HS-5 (cell line): ENCODE measurements around the gene FUT7.

ENCODE experiments used
- DNase-seq: peaks from one replicate; pipeline ENCODE4 v3.0.0-alpha.2; 2012; ENCODE audit warnings: low read depth

Gene FUT7

GRCh38 chr9:136982232-136983051 lies 49.4 kb downstream of the FUT7 start, which contains the start of gene LCNL1:
LCNL1 (plus strand) TSS chr9:136982993; CDS start chr9:136983587, 594 bp downstream.
- DNase-seq: no peak

GRCh38 chr9:136981588-136982231 lies 50.2 kb downstream of the FUT7 start:
- no peak for DNase-seq

GRCh38 chr9:136980669-136981478 lies 51.0 kb downstream of the FUT7 start:
- no peak for DNase-seq
